ENCODE results near the gene MMP10.

- TF ChIP-seq ZNF274 (IDR thresholded peaks at IDR 0.05; ENCODE audit: low read depth, low read length): no peak
- no peak for TF ChIP-seq YY1 (IDR thresholded peaks at IDR 0.05; ENCODE audit: insufficient read depth, insufficient read length)
- no peak for TF ChIP-seq SUZ12 (IDR thresholded peaks at IDR 0.05; ENCODE audit: extremely low read depth, insufficient read depth, insufficient read length)
Observed at GRCh38 chr11:102776454-102776853, 4.0 kb downstream of the MMP10 start.
